NCI-H1694 treated with DMSO at 0.1 percent for 48 hours (cell line): ENCODE results near the gene NRXN3.

ENCODE experiments used
- DNase-seq: peaks from one replicate; lab custom pipeline; 2025; lab: John Stamatoyannopoulos, UW

Gene NRXN3

GRCh38 chr14:79150226-79150625, 980.1 kb downstream of the NRXN3 start:
- no peak for DNase-seq

- no peak for DNase-seq
Measured at GRCh38 chr14:79157369-79157768, 987.2 kb downstream of the NRXN3 start.

GRCh38 chr14:79161571-79161970, 991.4 kb downstream of the NRXN3 start:
- DNase-seq, result no peak

- DNase-seq, result no peak
Measured at GRCh38 chr14:79162833-79163232, 992.7 kb downstream of the NRXN3 start.

- DNase-seq, result no peak
Measured at GRCh38 chr14:79165471-79166090, 995.4 kb downstream of the NRXN3 start.

- no peak for DNase-seq
Measured at GRCh38 chr14:79166171-79166570, 996.0 kb downstream of the NRXN3 start.

GRCh38 chr14:79167957-79168356, 997.8 kb downstream of the NRXN3 start:
- DNase-seq, result no peak

GRCh38 chr14:79175671-79176070, 1005.5 kb downstream of the NRXN3 start:
- DNase-seq, result no peak

GRCh38 chr14:79177106-79177505, 1006.9 kb downstream of the NRXN3 start:
- DNase-seq, result no peak

GRCh38 chr14:79178719-79179118, 1008.5 kb downstream of the NRXN3 start:
- no peak for DNase-seq

GRCh38 chr14:79179985-79180384, 1009.8 kb downstream of the NRXN3 start:
- no peak for DNase-seq

- DNase-seq, result no peak
Measured at GRCh38 chr14:79180656-79181055, 1010.5 kb downstream of the NRXN3 start.

- no peak for DNase-seq
Measured at GRCh38 chr14:79186523-79186922, 1016.4 kb downstream of the NRXN3 start.

GRCh38 chr14:79193689-79194477, 1023.7 kb downstream of the NRXN3 start:
- DNase-seq, result no peak

- no peak for DNase-seq
Measured at GRCh38 chr14:79196216-79196615, 1026.0 kb downstream of the NRXN3 start.

GRCh38 chr14:79197516-79197915, 1027.3 kb downstream of the NRXN3 start:
- no peak for DNase-seq

- DNase-seq, result no peak
Measured at GRCh38 chr14:79199217-79199616, 1029.0 kb downstream of the NRXN3 start.

GRCh38 chr14:79201564-79202207, 1031.5 kb downstream of the NRXN3 start:
- no peak for DNase-seq

- DNase-seq, result no peak
Measured at GRCh38 chr14:79204591-79204990, 1034.4 kb downstream of the NRXN3 start.

GRCh38 chr14:79209418-79209817, 1039.2 kb downstream of the NRXN3 start:
- no peak for DNase-seq

GRCh38 chr14:79225815-79226214, 1055.6 kb downstream of the NRXN3 start:
- no peak for DNase-seq

GRCh38 chr14:79229383-79229909, 1059.3 kb downstream of the NRXN3 start:
- peak; percentile 96 for DNase-seq

GRCh38 chr14:79242666-79243065, 1072.5 kb downstream of the NRXN3 start:
- DNase-seq, result no peak
